Germinal center (tissue), 1 donor: ENCODE data around the gene MOB3B.

ENCODE experiments used
- DNase-seq: peaks from one replicate; pipeline ENCODE4 v3.0.0; 2012; ENCODE audit warnings: mixed read lengths, low spot score

The MOB3B gene

GRCh38 chr9:27362447-27363210 is 167.0 kb downstream of the MOB3B start:
- DNase-seq: no peak

DNA sequence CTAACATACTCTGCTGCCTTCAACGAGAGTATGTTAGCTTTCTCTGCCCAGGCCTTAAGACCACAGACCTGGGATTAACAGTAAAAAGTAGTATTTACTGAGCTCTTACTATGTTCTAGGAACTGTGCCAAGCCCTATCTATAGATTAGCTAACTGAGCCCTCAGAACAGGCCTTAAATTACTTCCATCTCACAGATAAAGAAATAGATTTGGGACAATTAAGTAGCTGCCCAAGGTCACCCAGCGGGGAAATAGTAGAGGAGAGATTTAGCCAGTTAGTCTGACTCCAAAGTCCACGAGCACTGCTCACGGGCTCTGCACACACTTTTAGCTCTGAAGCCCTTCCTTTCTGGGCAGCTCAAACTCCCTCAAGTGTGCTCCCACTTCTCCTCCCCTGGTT is 168.1 kb downstream of the MOB3B start:
- DNase-seq: no peak

GRCh38 chr9:27359763-27360162 is 169.9 kb downstream of the MOB3B start:
- no peak for DNase-seq

- DNase-seq: no peak
Observed at GRCh38 chr9:27358007-27358406, 171.6 kb downstream of the MOB3B start.

DNA sequence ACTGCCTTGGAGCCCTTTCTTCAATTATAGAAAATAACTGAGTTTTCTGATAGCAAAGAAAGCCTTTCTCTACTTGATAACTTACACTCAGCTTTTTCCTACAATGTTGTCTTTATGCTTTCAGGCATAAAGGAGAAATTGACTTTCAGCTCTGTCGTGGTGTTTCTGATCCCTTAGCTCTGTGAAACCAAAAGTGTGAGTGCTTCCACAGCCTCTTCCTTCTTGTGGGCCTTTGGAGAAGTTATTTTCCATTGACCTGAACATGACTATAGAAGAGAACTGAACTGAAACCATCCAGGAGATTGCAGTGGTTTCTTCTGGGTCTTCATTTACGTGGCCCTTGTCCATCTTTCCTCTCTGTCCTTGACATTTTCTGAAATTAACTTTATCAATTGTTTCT is 173.2 kb downstream of the MOB3B start:
- DNase-seq: no peak

- DNase-seq: no peak
Observed at GRCh38 chr9:27355166-27355565, 174.4 kb downstream of the MOB3B start.

- peak; percentile 45 for DNase-seq
Observed at GRCh38 chr9:27353474-27354229, 176.0 kb downstream of the MOB3B start.

DNA sequence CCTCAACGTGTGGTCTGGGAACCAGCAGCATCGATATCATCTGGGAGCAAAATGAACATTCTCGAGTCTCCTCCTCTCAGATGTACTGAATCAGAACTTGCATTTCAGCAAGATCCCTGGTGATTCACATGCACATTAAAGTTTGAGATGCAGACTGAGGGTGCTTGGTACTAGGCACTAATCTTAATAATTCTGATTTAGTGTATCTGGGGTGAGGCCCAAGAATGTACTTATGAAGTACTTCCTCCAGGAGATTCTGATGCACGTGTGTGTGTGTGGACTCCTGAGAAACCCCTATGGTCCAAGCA is 176.5 kb downstream of the MOB3B start:
- no peak for DNase-seq

DNA sequence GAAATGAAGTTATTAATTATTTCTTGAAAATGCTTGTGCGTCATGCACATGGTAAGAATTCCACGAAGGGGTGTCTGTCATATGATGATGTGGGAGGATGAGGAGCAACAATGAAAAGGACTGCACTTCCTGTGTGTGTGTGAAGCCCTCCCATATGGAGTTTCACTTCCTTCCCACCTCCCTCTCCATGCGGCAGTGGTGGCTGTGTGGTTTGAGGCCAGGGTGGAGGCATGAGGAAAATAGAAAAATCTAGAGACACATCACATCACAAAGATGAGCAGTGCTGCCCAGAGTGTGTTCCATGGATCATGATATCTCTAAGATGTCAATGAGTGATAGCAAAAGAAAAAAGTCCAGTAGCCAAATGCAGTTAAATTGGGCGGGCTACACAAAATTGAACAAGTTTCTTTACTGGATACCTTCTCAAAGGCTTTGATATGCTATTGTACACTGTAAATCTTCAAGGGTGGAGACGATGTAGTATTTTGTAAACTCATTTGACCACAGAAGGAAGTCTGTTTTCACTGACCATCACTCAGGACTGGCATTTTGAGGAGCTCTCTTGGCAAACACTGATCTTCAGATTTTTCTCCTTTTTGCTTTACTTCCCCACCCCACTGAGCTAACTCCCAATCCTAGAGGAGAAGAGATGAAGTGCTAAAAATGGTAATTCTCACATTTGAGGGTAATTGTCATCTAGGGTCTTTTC is 177.0 kb downstream of the MOB3B start:
- peak; percentile 34 for DNase-seq

- DNase-seq: no peak
Observed at GRCh38 chr9:27351438-27351837, 178.2 kb downstream of the MOB3B start.

DNA sequence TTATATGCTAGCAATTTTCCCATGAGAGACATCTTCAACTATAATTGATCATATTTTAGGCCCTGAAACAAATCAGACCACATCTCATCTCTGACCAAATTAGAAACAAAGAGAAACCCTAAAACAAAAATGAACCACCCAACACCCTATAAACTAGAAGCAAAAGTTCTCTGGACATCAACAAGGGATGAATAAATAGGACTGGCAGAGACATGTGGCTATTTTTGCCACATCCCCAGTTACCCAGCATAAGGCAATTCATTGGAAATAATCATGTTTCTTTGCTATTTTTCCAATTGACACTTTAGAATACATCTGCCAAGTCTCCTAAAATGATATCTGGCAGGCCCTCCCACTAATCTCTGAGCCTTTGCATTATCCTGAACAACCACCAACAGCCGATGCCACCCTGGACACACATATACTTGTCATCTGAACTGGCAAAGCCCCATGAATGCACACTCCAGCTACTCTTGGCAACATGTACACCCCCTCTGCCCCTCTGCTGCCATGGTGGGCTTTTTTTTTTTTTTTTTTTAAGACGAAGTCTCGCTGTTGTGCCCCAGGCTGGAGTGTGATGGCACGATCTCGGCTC is 179.1 kb downstream of the MOB3B start:
- DNase-seq: no peak

- no peak for DNase-seq
Observed at GRCh38 chr9:27349698-27350080, 179.9 kb downstream of the MOB3B start.

GRCh38 chr9:27348785-27349697 is 180.6 kb downstream of the MOB3B start:
- DNase-seq: no peak

DNA sequence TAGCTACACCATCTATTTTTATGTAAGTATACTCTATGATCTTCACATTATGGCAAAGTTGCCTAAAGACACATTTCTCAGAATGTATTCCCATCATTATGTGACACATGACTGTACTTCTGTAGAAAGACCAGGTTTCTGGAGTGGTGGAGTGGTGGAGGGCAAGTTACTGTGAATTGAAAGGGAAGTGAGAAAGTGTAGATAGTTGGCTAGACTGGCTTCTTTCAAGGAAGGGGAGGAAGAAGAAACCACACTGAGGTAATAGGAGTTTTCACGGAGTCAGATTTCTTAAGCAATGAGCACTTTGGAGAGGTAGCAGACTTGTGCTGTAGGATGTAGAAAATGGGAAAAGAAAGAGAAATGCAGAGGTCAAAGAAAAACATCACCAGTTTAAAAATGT is 181.7 kb downstream of the MOB3B start:
- DNase-seq: no peak

- no peak for DNase-seq
Observed at GRCh38 chr9:27344776-27345175, 184.8 kb downstream of the MOB3B start.

DNA sequence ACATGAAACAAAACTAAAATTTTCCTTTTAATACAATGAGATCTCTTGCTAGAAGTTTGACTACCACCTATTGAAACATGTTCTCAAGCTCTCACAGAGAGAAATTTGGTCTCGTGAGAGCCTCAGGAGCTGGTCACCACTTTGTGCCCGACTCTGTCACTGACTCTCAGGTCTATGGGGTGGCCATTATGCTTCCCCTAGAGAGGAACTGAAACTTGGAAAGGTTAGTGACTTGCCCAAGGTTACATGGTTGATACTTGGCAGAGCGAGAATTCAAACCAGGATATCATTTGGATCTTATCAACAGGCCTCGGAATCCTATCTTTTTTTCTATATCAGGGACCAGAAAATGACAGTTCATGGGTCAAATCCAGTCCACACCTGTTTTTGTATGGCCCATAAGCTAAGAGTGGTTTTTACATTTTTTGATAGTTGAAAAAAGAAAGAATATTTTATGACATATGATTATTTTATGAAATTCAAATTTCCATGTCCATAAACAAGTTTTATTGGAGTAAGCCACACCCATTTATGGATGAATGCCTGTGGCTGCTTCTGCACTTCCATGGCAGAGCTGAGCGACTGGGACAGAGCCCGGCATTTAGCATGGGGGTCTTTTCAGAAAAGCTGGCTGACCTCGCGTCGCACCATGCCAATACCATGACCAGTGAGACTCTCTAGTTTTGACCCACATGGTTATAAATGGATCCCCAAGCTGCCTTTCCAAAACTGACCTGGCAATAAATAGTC is 187.9 kb downstream of the MOB3B start:
- no peak for DNase-seq

- DNase-seq: no peak
Observed at GRCh38 chr9:27340961-27341511, 188.6 kb downstream of the MOB3B start.

- DNase-seq: no peak
Observed at GRCh38 chr9:27340285-27340674, 189.3 kb downstream of the MOB3B start.

GRCh38 chr9:27339661-27340284 is 189.8 kb downstream of the MOB3B start:
- no peak for DNase-seq

DNA sequence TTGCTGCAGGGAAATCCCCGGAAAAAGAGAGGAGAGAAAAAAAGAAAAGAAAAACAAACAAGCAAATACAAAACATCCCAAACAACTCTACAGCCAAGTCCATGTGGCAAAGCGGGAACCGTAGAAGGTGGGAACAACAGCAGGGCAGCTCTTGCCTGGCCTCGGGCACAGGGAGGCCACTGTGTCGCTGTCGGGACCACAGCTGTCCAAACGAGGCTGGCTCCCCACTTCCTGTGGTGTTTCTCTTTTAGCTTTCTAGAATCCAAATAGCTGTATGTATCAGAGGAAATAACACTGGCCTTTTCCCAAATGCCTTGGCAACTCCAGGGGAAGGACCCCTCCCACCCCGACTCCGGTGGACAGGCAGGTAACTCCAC is 191.1 kb downstream of the MOB3B start:
- no peak for DNase-seq
